Calu3 (cell line): Measurements from ENCODE around the gene NIPA2. TPM values are rescaled to one million over a fixed set of nuclear protein-coding genes. Genes with fewer than 3 reads are reported as not detected.

Experiments used
- BruUV-seq: library from RNA; stranded (reverse); fragments of 400-500 nt; replicated peaks from 2 replicates; lab custom pipeline; 2021; lab: Mats Ljungman, UMichigan
- CTCF ChIA-PET: fragments of 300-600 bp; sonication (Branson Sonifier 250); formaldehyde crosslinking; loops from one replicate; lab custom pipeline; 2022; ENCODE audit warnings: antibody characterized with exemption; lab: Charles Lee
- DNase-seq: peaks from one replicate; pipeline ENCODE4 v3.0.0; 2022
- H3K27ac Mint-ChIP-seq: one replicate; pipeline ENCODE4 v1.8.0; 2022; ENCODE audit warnings: mixed read lengths; ENCODE audit not compliant: unreplicated experiment
- H3K27me3 Mint-ChIP-seq: one replicate; pipeline ENCODE4 v1.8.0; 2022; ENCODE audit warnings: mixed read lengths; ENCODE audit not compliant: unreplicated experiment
- H3K36me3 Mint-ChIP-seq: one replicate; pipeline ENCODE4 v1.8.0; 2022; ENCODE audit warnings: mild to moderate bottlenecking, moderate library complexity, mixed read lengths; ENCODE audit not compliant: insufficient read depth, unreplicated experiment
- H3K4me1 Mint-ChIP-seq: one replicate; pipeline ENCODE4 v1.8.0; 2022; ENCODE audit warnings: mild to moderate bottlenecking, low read depth, mixed read lengths; ENCODE audit not compliant: unreplicated experiment
- H3K4me3 Mint-ChIP-seq: one replicate; pipeline ENCODE4 v1.8.0; 2022; ENCODE audit warnings: mild to moderate bottlenecking, low read depth, moderate library complexity, mixed read lengths; ENCODE audit not compliant: unreplicated experiment
- H3K9me3 Mint-ChIP-seq: one replicate; pipeline ENCODE4 v1.8.0; 2022; ENCODE audit warnings: low read depth, mixed read lengths; ENCODE audit not compliant: unreplicated experiment
- intact Hi-C: fragments of 100-400 bp; cut with micrococcal nuclease; formaldehyde crosslinking; loops from one replicate; pipeline ENCODE4 v1.10.0; 2022; ENCODE audit not compliant: unreplicated experiment
- total RNA-seq: library from RNA; stranded (reverse); gene quantifications from 2 replicates; pipeline ENCODE4 v1.2.3, GENCODE V29; 2022
- TF ChIP-seq, protein P1 (sequence below): fragments of 200-600 bp; IDR thresholded peaks from one replicate; pipeline ENCODE4 v1.8.0; 2022; ENCODE audit warnings: antibody characterized with exemption; ENCODE audit not compliant: unreplicated experiment

NIPA2 gene
- total RNA-seq, 1 experiment from 2014 or later, result 26.0 TPM

DNA sequence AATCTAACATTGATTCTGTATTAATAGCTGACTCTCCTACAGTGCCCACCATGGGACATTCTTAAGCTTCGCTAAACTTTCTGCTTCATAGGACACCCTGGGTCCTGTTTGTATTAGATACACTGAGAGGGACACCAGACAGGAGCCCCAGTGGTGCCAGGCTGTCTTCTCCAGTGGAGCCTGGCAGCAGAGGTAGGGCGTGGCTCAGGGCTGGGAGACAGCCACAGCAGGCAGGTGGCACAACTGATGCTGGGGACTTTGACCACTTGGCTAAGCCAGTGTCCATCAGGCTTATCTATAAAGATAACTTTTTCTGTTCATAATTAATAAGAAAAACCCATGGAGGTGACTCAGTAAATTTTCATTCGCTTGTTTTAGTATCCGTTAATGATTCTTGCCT, 30.2 kb upstream of the NIPA2 start:
- TF ChIP-seq, protein P1, sequence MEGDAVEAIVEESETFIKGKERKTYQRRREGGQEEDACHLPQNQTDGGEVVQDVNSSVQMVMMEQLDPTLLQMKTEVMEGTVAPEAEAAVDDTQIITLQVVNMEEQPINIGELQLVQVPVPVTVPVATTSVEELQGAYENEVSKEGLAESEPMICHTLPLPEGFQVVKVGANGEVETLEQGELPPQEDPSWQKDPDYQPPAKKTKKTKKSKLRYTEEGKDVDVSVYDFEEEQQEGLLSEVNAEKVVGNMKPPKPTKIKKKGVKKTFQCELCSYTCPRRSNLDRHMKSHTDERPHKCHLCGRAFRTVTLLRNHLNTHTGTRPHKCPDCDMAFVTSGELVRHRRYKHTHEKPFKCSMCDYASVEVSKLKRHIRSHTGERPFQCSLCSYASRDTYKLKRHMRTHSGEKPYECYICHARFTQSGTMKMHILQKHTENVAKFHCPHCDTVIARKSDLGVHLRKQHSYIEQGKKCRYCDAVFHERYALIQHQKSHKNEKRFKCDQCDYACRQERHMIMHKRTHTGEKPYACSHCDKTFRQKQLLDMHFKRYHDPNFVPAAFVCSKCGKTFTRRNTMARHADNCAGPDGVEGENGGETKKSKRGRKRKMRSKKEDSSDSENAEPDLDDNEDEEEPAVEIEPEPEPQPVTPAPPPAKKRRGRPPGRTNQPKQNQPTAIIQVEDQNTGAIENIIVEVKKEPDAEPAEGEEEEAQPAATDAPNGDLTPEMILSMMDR, result no peak
- BruUV-seq, result no TSS peak
- CTCF ChIA-PET, result no interaction called here
- no peaks in the 10 kb centered on the region for H3K27me3 Mint-ChIP-seq
- DNase-seq, result no peak
- H3K36me3 Mint-ChIP-seq, result no peaks in the 10 kb centered on the region
- intact Hi-C loops, result no loop called here
- H3K4me1 Mint-ChIP-seq, result no peaks in the 10 kb centered on the region
- H3K9me3 Mint-ChIP-seq, result no peaks in the 10 kb centered on the region
- no peak overlapping the region for H3K4me3 Mint-ChIP-seq
- no peak overlapping the region for H3K27ac Mint-ChIP-seq

DNA sequence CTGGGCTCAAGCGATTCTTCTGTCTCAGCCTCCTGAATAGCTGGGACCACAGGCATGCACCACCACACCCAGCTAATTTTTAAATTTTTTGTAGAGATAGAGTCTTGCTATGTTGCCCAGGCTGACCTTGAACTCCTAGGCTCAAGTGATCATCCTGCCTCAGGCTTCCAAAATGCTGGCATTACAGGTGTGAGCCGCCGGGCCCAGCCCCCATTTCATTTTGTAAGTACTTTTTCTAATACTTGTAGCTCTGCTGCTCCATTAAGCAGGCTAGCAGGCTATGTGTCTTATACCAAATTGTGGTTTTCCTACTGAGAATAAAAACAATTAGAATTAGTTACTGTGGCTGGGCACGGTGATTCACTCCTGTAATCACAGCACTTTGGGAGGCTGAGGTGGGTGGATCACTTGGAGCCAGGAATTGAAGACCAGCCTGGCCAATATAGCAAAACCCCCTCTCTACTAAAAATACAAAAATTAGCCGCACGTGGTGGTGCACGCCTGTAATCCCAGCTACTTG, 29.6 kb upstream of the NIPA2 start:
- TF ChIP-seq, protein P1, result no peak
- no peak for DNase-seq
- Mint-ChIP-seq H3K4me3 (no peak overlapping the region), H3K36me3 (no peaks in the 10 kb centered on the region), H3K27me3 (no peaks in the 10 kb centered on the region), H3K9me3 (no peaks in the 10 kb centered on the region), H3K4me1 (no peaks in the 10 kb centered on the region), H3K27ac (no peak overlapping the region)
- CTCF ChIA-PET, result no interaction called here
- no TSS peak for BruUV-seq
- intact Hi-C loops, result no loop called here

DNA sequence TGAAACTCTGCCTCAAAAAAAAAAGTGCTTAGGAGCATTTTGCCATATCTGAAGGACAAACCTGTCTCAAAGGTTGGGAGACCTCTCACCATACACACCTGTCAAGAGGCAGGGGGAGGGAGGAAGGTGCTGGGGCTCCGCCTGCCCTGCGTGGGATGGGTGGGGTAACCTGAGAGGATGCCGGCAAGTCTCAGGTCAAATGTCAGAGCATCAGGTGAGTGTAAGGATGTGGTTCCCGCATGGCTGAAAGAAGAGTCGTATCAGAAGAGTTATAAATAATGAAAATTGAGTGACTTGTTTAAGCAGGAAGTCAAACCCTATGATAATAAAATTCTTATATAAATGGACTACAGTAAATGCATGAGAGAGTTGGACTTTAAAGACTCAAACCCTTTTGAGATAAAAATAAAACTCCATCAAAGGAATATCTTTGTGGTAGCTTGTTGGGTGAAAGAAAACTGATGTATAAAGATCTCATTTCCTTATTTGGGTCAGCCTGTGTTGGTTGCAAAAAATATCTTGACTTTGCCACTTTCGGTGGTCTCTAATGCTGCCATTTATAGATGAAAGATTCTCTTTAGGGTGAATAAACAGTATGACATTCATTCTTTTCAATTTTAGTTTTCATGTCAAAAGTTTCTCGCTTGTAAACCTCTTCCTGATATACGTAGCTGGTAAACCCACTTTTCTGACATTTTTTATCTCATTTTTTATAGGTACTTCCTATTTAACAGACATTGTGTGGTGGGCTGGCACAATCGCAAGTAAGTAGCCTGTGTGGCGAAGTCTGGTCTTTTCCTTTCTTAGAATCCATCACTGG, 28.2 kb upstream of the NIPA2 start:
- CTCF ChIA-PET, result no interaction called here
- H3K4me3 Mint-ChIP-seq, result no peak overlapping the region
- no peak for DNase-seq
- H3K36me3 Mint-ChIP-seq, result no peaks in the 10 kb centered on the region
- H3K27ac Mint-ChIP-seq, result no peak overlapping the region
- intact Hi-C loops, result no loop called here
- no peaks in the 10 kb centered on the region for H3K27me3 Mint-ChIP-seq
- BruUV-seq, result no TSS peak
- no peaks in the 10 kb centered on the region for H3K4me1 Mint-ChIP-seq
- TF ChIP-seq, protein P1, result no peak
- no peaks in the 10 kb centered on the region for H3K9me3 Mint-ChIP-seq

DNA sequence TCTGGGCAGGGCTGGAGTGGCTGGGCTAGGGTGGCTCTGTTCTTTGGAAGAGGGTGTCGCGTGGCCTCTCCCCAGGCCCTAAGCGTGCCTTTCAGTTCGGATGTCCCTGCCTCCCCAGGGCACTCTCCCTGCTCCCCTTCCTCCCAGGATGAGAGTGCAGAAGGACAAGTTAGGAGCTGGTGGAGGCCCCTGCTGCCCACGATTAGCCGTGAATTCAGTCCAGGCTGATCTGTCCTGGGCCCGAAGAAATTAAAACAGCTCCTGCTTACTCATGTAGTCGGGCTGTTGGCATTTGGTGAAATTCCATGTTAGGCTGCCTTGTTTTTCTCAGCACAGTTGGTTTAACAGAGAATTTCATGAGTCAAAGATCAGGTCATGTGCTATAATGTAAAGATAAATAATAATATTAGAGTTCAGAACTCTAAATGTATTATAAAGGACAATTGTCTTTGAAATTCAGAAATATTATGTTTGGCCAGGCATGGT, 27.6 kb upstream of the NIPA2 start:
- Mint-ChIP-seq H3K9me3 (no peaks in the 10 kb centered on the region), H3K27ac (no peak overlapping the region), H3K4me1 (no peaks in the 10 kb centered on the region), H3K4me3 (no peak overlapping the region), H3K36me3 (no peaks in the 10 kb centered on the region), H3K27me3 (no peaks in the 10 kb centered on the region)
- no peak for DNase-seq
- CTCF ChIA-PET, result no interaction called here
- TF ChIP-seq, protein P1, result no peak
- intact Hi-C loops, result no loop called here
- no TSS peak for BruUV-seq
